NCI-H2081 treated with DMSO at 0.1 percent for 48 hours (cell line): ENCODE measurements around the gene DERL3.

ENCODE experiments used
- DNase-seq: peaks from one replicate; lab custom pipeline; 2025; lab: John Stamatoyannopoulos, UW

DERL3 gene

GRCh38 chr22:23801886-23802377 is 36.9 kb downstream of the DERL3 start:
- no peak for DNase-seq

DNA sequence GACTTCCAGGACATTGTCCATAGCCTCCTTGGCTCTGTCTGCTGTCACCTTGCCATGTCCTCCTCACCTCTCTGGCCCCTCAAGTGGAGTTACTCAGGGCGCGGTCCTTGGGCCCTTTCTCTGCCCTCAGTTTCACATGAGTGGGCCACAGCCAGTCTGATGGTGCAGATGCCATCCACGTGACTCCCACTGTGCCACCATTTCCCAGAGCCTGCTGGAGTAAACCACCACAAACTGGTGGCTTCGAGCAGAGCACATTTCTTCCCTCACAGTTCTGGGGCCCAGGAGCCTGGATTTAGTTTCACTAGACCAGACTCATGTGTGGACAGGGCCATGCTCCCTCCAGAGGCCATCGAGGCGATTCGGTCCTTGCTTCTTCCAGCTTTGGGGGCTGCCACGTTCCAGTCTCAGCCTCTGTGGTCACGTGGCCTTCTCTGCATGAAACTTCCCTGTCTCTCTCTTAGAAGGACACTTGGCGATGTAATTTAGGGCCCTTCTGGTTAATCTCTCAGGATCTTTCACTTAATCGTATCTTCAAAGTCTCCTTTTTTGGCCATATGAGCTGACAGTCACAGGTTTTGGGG is 37.5 kb downstream of the DERL3 start:
- no peak for DNase-seq

DNA sequence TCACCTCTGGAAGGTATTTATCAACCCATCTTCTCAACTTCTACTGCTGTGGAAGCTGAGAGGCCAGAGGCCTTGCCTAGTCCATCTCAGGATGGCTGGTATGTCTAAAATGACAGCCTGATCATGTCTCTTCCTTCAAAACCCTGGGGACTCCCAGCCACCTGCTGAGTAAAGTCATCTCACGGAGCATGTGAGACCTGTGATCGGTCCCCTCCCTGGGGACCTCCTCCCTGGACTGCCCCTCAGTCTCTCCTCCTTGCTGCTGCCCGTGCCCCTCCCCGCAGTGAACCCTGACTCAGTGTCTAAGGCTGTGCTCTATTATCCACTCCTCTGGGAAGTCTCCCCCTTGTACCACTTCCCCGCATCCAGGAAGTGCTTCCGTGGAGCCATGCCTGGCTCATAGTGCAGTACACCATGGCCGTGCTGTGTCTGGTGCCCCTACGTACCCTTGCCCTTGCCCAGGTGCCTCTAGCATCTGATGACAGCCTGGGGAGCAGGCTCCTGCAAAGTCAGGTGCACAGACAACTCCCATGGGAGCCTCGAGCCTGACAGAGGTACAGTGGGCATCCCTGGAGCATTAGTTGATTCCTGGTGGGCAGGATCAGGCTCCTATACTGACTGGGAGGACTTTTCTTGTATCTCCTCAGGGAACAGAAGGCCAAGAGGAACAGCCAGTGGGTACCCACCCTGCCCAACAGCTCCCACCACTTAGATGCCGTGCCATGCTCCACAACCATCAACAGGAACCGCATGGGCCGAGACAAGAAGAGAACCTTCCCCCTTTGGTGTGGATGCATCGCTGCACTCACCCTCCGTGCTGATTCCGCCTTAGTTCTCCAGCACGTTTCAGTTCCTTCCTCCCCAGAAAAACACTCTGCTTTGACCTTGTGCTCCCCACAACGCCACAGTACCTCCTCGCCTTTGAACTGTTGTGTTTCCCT is 38.2 kb downstream of the DERL3 start:
- DNase-seq, result no peak

DNA sequence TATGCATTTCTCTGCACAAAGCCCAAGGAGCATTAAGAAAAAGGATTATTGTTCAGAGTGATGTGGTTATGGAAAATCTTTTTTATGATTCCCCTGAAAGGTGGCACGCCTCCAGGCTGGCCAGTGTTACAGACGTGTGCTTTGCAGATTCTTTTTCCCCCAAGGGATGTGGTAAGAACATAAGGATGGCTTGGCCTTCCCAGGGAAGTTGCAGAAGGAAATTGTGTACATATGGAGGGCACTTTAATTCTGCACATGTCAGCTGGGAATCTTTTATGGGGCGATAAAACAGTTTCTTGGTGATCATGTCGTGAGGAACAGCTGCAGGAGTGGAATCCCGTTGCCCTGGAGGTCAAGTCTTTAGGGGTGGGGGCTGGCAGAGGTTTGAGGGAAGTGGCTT is 42.3 kb downstream of the DERL3 start:
- DNase-seq, result no peak

DNA sequence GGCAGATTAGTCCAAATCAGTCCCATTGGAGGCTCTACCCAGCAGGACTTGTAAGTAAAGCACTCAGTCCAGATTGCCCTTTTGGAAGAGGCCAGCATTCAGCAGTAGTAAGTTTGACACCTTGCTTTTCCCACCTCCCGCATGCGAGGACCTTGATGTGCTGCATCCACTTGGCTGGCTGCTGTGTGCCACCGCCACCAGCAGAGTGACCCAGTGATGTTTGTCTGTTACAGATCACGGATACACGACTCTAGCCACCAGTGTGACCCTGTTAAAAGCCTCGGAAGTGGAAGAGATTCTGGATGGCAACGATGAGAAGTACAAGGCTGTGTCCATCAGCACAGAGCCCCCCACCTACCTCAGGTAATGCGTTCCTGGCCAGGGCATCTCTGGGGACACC is 45.5 kb downstream of the DERL3 start:
- DNase-seq, result no peak

- DNase-seq, result no peak
Measured at GRCh38 chr22:23791738-23792645, 46.8 kb downstream of the DERL3 start.

DNA sequence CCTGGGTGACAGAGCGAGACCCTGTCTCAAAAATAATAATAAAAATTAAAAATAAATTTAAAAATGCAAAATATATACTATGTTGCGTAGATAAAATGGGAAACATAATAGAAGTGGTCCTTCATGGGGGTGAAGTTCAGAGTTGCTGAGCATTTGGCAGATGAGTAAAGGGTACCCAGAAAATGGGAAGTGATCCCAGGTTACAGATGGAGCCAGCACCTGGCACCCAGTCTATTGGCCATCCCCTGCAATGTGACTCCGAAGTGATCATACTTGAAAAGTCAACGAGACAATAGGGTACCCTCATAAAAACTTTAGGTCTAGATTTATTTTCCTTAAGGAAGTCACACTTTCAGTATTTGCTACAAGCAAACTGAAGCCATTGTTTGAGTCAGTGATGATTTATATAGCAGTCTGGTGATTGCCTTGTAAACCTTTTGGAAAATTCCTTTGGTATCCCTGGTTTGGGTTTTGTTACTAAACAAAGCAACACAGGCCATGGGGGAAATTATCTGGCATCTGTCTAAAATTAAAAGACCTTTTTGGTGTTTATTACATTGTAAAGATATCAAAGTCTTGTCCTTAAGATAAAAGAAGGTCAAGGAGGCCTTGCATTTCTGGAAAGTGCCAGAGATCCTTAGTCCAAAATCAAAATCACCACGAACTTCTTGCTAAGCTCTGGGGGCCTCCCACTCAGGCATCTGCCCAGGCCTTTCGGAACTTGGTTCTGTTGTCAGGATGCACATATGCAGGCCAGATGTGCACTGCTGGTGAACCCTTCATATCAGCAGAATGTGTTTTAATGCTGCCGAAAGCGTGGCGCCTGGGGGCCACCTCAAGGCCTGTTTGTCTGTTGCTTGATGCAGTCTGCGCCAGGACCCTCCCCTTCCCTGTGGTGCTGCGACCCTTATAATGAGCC is 47.7 kb downstream of the DERL3 start:
- no peak for DNase-seq

GRCh38 chr22:23789638-23790037 is 49.2 kb downstream of the DERL3 start:
- no peak for DNase-seq

DNA sequence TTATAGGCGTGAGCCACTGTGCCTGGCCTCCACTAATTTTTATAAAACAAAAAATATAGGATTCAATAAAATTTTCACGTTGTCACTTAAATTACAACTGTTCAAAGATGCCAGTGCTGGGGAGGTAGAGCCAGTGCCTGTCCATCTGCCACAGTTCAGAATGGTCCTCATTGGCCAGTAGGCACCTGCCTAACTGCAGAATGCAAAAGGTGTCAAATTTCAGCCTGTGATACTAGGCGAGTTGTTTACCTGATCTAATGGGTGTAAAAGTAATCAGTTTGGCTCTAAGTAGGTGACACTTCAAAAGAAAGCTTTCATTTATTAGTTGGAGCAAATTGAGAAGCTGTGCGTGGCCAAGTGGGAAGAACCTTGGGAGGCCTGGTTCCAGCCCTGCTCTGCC is 49.7 kb downstream of the DERL3 start:
- DNase-seq, result no peak

GRCh38 chr22:23787910-23788309 is 50.9 kb downstream of the DERL3 start:
- DNase-seq, result no peak

GRCh38 chr22:23787600-23787896 is 51.3 kb downstream of the DERL3 start:
- DNase-seq, result no peak

DNA sequence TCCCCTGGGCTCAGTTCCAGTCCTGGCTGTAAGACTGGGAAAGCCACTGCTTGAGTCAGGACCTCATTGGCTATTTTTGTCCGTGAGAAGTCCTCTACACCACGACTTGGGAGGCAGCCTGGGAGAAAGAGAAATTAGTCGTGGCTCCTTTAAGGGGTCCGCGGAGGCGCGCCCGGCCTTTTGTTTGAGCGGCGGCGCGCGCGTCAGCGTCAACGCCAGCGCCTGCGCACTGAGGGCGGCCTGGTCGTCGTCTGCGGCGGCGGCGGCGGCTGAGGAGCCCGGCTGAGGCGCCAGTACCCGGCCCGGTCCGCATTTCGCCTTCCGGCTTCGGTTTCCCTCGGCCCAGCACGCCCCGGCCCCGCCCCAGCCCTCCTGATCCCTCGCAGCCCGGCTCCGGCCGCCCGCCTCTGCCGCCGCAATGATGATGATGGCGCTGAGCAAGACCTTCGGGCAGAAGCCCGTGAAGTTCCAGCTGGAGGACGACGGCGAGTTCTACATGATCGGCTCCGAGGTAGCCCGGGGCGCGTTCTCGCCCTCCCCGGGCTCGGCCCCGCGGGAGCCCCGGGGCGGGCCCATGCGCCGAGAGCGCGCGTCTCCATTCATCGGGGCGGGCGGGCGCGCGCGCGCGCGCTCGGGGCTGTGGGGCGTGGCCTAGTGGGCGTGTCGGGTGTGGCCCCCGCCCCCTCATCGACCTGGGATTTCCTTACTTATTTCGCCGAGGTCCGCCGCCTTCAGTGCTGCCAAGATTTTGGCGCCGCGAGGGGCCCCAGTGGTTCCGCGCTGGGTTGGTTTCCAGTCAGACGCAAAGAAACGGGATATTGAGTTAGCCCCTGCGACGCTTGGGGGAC is 51.8 kb downstream of the DERL3 start, which contains the start of gene SMARCB1:
SMARCB1 (plus strand) TSS at position 215 of the 848 bp plus-strand sequence; CDS start at position 419, 204 bp downstream.
- no peak for DNase-seq

GRCh38 chr22:23786261-23786710 is 52.5 kb downstream of the DERL3 start:
- DNase-seq, result no peak
